ENCODE data around the gene DIABLO. TPM values are rescaled to one million over a fixed set of nuclear protein-coding genes. Genes with fewer than 3 reads are reported as not detected.
A peak's percentile ranks its signal among the peaks of the same experiment; 100 is the strongest.
"Not testable (repeated sequence)": the region's sequence is repeated elsewhere in the genome, so short reads cannot be mapped to it uniquely, and the experiment has no call there.

The DIABLO gene
- total RNA-seq, 1 donor from 2014 or later: 30.5 TPM

GRCh38 chr12:122189626-122190475 is 36.0 kb downstream of the DIABLO start:
- peak; percentile 26 for ATAC-seq

GRCh38 chr12:122187466-122187865 is 38.4 kb downstream of the DIABLO start:
- no peak for ATAC-seq

- no peak for ATAC-seq
Observed at GRCh38 chr12:122185494-122186082, 40.3 kb downstream of the DIABLO start.

GRCh38 chr12:122185079-122185478 is 40.8 kb downstream of the DIABLO start:
- ATAC-seq: no peak

- ATAC-seq: no peak
Observed at GRCh38 chr12:122184517-122184916, 41.3 kb downstream of the DIABLO start.

DNA sequence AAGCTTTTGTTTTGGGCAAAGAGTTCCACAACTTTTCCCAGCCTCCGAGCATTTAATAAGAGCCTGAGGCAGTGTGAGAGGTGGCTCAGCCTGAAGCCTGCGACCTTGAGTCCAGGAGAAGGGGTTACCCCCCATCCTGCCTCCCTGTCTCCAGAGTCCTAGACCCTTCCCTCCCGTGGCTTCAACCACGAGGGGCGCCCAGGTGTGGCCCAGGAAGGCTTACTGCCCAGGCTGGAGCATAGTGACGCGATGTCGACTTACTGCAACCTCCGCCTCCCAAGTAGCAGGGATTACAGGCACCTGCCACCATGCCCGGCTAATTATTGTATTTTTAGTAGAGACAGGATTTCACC is 42.3 kb downstream of the DIABLO start:
- ATAC-seq: peak; percentile 17

DNA sequence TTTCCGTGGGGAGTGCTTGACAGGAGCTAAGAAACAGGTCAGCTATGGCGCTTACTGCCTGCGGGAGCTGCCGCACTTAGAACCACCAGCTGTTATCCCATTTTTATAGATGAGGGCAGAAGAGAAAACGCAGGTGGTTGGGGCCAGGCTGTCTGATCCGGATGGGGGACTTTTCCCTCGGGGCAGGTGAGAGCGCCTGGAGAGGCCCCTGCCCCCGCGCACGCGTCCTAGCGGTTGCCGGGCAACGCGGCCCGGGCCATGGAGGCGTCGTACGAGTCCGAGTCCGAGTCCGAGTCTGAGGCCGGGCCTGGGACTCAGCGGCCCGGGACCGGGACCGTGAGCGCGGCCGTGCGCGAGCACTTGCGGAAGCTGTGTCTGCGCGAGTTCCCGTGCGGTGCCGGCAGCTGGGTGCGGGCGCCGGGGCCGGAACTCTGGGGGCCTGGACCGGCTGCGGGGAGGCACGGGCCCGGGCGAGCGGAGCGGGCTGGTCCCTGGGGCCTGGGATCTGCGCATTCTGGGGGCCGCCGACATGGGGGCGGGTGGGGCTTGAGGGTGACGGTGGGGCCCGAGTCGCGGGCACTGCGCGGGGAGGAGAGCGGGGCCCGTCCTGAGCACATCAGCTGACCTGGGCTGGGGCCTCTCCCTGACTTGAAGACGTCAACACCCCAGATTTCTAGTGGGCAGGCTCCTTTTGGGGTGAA is 42.8 kb downstream of the DIABLO start, which contains the start of gene LRRC43:
LRRC43 (plus strand) TSS at position 237 of the 701 bp plus-strand sequence; CDS start at position 259, 22 bp downstream.
- ATAC-seq: peak; percentile 66

DNA sequence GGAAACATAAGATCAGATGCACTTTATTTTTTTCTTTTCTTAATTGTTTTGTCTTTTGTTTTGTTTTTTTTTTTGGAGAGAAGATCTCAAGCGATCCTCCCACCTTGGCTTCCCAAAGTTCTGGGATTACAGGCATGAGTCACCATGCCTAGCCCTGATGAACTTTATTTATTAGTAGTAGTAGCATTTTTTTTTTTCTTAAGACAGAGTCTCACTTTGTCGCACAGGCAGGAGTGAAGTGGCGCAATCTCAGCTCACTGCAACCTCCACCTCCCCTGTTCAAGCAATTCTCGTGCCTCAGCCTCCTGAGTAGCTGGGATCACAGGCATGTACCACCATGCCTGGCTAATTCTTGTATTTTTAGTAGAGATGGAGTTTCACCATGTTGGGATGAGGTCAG is 49.4 kb downstream of the DIABLO start:
- ATAC-seq: not testable (repeated sequence)

GRCh38 chr12:122174155-122174845 is 51.6 kb downstream of the DIABLO start, which contains the start of gene IL31:
TSS of gene IL31 (minus strand) at chr12:122174221. CDS start at chr12:122174172, 49 bp downstream.
- ATAC-seq: no peak

GRCh38 chr12:122172262-122172939 is 53.5 kb downstream of the DIABLO start:
- ATAC-seq: no peak

- ATAC-seq: no peak
Observed at GRCh38 chr12:122171399-122171798, 54.5 kb downstream of the DIABLO start.

- ATAC-seq: no peak
Observed at GRCh38 chr12:122168492-122168891, 57.4 kb downstream of the DIABLO start.

DNA sequence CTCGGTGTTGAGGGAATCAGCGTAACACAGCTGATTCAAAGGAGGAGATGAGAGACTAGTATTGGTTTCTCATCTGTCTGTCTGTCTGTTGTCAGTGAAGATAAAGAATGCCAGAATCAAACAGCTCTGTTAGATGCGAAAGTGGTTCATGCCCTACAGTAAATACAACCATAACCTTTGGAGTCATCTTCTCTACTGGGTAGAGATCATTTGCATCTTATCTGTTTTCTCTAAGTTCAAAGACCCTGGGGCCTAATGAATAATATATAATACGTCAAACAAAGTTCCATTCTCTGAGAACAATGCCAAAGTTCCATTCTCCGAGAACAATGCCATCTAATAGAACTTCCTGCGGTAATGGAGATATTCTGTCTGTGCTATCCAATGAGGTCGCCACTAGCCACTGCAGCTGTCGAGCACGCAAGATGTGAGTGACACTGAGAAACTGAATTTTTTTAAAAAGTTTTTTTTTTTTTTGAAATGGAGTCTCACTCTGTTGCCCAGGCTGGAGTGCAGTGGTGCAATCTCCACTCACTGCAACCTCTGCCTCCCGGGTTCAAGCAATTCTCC is 58.4 kb downstream of the DIABLO start:
- no peak for ATAC-seq

- no peak for ATAC-seq
Observed at GRCh38 chr12:122166422-122167349, 59.2 kb downstream of the DIABLO start.

DNA sequence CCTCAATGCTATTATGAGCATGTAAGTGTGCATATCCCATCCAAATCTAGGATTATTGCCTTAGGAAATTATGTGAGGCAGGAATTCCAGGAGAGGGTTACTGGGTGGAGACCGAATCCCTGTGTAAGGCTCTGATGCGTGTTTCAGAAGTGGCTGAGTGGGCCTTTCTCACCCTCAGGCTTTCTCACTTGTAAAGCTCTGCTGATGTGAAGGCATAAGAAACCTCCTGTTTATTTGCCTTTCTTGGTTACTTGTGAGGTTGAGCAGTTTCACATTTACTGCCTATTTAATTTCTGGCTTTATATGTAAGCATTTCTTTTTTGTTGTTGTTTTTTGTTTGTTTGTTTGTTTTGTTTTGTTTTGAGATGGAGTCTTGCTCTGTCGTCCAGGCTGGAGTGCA is 62.9 kb downstream of the DIABLO start:
- ATAC-seq: no peak

- no peak for ATAC-seq
Observed at GRCh38 chr12:122161682-122162081, 64.2 kb downstream of the DIABLO start.

DNA sequence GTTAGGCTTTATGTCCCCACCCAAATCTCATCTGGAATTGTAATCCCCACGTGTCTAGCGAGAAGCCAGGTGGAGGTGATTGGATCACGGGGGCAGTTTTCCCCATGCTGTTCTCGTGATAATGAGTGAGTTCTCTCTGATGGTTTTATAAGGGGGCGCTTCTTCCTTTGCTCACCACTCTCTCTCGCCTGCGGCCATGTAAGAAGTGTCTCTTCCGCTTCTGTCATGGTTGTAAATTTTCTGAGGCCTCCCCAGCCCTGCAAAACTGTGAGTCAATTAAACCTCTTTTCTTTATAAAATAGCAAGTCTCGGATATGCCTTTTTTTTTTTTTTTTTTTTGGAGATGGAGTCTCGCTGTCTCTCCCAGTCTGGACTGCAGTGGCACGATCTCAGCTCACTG is 65.1 kb downstream of the DIABLO start:
- no peak for ATAC-seq

DNA sequence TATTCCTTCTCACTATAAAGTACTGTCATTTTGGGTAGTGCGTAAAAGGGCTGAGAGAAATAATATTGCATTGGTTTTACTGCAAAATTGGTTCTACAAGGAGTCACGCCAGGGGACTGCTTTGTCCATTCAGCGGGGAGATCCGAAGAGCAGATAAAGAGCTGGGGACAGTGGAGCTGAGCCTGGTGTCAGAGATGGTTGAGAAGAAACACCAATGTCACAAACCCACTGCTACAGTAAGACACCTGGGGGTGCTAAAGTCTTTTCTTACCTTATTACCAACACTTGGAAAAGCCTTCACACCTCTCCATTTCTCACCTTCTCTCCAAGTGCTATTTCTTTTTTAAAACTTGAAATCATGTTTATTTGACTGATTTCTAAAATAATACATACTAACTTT is 66.0 kb downstream of the DIABLO start:
- no peak for ATAC-seq

DNA sequence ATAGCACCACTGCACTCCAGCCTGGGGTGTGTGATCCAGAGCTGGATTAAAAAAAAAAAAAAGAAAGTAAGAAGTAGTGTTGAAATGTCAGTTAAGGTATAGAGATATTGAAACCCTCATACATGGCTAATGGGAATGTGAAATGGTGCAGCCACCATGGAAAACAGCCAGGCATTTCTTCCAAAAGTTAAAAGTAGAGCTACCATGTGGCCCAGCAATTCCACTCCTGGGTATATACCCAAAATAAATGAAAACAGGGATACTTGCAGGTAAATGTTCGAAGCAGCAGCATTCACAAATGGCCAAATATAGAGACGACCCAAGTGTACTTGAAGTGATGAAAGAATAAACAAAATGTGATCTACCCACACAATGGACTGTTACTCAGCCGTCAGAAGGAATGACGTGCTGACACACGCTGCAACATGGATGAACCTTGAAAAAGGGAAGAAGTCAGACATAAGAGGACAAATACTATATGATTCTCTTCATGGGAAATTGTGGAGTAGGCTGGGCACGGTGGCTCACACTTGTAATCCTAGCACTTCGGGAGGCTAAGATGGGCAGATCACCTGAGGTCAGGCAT is 67.1 kb downstream of the DIABLO start:
- no peak for ATAC-seq
